ENCODE data around the gene CSRP3. TPM values are rescaled to one million over a fixed set of nuclear protein-coding genes. Genes with fewer than 3 reads are reported as not detected.

CSRP3 gene
- total RNA-seq, result not detected in 2 replicates

GRCh38 chr11:19201737-19202605, at the start of gene CSRP3:
Gene CSRP3 (minus strand): TSS chr11:19201983. CDS start chr11:19192448, 9,535 bp downstream.

GRCh38 chr11:19240420-19241259, 38.9 kb upstream of the CSRP3 start, which contains the start of gene E2F8:
Gene E2F8 (minus strand): TSS chr11:19240945. CDS start chr11:19240121, 824 bp downstream.

Other genes with a start within 250 kb of the CSRP3 start
- gene MRGPRX2, start 141.3 kb downstream of the CSRP3 start, total RNA-seq, result not detected in 2 replicates
- gene ZDHHC13, start 84.8 kb downstream of the CSRP3 start, total RNA-seq, result 42.7 and 55.0 TPM in 2 replicates
- 1.0 and 2.6 TPM in 2 replicates for gene E2F8, start 39.0 kb upstream of the CSRP3 start, total RNA-seq

Data from endothelial cell of coronary artery (primary cell).